Subcutaneous adipose tissue (tissue), 4 donors: Measurements from ENCODE around the gene BTNL8. TPM values are rescaled to one million over a fixed set of nuclear protein-coding genes. Genes with fewer than 3 reads are reported as not detected.

ENCODE experiments used
- total RNA-seq, 4 donors: library from RNA; depleted of rRNA; stranded (reverse); fragments of >200 nt; gene quantifications; one replicate each; pipeline ENCODE4 v1.1.0, GENCODE V29; 2016
- TF ChIP-seq, protein P1 (sequence below): fragments of 450-650 bp; IDR thresholded peaks from one replicate; pipeline ENCODE4 v1.5.1; 2016; ENCODE audit warnings: low read depth, mild to moderate bottlenecking, control low read depth, antibody characterized with exemption, moderate library complexity

The BTNL8 gene
- total RNA-seq, 4 donors from 2014 or later, result 0.34 to 4.3 TPM; not detected in 2

DNA sequence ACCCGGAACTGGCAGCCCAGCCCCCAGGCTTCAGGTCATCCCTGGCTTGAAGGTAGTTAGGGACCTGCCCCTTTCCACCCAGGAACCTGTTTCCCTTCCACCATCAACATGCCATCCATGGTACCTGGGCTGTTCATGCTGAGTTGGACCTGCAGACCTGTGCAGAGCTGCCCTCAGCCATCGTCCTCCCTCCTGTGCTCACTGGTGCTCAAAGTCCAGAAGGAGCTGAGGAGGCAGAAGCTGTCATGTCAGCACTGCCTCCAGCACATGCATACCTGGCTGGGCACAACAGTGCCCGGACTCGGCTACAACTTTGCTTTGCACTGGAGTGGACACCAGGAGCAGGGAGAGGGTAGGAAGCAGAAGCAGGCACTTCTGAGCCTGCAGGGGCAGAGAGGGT is 36.2 kb downstream of the BTNL8 start:
- TF ChIP-seq, protein P1, sequence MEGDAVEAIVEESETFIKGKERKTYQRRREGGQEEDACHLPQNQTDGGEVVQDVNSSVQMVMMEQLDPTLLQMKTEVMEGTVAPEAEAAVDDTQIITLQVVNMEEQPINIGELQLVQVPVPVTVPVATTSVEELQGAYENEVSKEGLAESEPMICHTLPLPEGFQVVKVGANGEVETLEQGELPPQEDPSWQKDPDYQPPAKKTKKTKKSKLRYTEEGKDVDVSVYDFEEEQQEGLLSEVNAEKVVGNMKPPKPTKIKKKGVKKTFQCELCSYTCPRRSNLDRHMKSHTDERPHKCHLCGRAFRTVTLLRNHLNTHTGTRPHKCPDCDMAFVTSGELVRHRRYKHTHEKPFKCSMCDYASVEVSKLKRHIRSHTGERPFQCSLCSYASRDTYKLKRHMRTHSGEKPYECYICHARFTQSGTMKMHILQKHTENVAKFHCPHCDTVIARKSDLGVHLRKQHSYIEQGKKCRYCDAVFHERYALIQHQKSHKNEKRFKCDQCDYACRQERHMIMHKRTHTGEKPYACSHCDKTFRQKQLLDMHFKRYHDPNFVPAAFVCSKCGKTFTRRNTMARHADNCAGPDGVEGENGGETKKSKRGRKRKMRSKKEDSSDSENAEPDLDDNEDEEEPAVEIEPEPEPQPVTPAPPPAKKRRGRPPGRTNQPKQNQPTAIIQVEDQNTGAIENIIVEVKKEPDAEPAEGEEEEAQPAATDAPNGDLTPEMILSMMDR, result no peak

DNA sequence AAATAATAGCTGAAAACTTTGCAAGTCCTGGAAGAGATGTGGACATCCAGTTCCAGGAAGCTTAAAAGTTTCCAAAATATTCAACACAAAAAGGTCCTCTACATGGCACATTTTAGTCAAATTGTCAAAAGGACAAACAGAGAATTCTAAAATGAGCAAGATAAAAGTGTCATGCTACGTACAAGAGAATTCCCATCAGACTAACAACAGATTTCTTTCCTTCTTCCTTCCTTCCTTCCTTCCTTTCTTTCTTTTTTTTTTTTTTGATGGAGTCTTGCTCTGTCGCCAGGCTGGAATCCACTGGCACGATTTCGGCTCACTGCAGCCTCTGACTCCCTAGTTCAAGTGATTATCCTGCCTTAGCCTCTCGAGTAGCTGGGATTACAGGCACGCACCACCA is 39.3 kb downstream of the BTNL8 start:
- TF ChIP-seq, protein P1, result no peak

DNA sequence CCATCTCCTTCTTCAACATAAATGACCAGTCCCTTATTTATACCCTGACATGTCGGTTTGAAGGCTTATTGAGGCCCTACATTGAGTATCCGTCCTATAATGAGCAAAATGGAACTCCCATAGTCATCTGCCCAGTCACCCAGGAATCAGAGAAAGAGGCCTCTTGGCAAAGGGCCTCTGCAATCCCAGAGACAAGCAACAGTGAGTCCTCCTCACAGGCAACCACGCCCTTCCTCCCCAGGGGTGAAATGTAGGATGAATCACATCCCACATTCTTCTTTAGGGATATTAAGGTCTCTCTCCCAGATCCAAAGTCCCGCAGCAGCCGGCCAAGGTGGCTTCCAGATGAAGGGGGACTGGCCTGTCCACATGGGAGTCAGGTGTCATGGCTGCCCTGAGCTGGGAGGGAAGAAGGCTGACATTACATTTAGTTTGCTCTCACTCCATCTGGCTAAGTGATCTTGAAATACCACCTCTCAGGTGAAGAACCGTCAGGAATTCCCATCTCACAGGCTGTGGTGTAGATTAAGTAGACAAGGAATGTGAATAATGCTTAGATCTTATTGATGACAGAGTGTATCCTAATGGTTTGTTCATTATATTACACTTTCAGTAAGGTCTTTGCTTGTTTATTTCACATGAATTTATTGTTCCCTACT is 51.5 kb downstream of the BTNL8 start:
- TF ChIP-seq, protein P1, result no peak

DNA sequence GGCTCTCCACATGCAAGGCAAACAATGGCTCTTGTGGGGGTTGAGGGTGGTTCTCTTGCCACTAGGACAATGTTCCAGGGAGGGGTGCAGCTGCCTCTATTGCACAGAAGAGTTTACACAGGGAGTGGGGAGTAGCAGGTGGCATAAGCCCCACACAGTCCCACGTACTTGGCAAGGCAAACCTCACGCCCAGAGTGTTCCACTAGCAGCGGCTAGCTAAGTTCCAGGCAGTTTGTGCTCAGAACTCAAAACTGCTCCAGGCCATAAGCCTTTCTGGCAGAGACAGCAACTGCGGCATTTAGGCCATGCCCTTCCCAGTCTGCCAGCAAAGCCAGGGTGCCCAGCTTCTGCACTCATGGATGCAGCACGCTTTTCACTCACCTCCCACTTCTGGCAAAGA is 60.7 kb downstream of the BTNL8 start:
- TF ChIP-seq, protein P1, result no peak

DNA sequence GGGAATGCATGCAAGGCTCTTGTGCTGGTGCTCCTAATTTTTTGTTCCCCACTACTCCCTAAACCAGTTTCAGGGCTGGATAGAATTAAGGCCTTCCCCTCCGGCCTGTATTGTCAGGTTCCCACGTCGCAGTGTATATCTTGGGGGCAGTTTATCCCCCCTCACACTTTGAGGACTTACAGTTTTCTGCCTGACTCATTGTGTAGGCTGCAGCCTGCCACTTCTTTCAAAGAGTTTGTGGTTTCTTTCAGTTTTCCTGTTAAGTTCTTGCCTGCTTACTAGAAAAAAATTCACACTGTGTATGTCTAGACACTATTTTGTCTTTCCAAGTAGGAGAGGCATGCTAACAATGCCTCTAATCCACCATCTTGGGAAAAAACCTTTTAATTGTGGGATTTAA is 61.2 kb downstream of the BTNL8 start:
- TF ChIP-seq, protein P1, result no peak

DNA sequence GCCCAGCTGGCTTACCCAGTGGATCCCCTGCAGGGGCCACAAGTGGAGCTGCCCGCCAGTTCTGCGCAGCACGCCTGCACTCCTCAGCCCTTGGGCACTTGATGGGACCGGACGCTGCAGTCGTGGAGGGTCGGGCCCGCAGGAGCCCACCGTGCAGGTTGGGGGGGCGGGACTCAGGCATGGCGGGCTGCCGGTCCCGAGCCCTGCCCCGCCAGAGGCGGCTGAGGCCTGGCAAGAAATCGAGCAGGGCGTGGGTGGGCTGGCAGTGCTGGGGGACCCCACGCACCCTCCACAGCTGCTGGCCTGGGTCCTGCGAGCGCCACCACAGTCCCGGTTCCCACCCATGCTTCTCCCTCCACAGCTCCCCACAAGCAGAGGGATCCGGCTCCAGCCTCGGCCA is 70.4 kb downstream of the BTNL8 start:
- TF ChIP-seq, protein P1, result no peak

DNA sequence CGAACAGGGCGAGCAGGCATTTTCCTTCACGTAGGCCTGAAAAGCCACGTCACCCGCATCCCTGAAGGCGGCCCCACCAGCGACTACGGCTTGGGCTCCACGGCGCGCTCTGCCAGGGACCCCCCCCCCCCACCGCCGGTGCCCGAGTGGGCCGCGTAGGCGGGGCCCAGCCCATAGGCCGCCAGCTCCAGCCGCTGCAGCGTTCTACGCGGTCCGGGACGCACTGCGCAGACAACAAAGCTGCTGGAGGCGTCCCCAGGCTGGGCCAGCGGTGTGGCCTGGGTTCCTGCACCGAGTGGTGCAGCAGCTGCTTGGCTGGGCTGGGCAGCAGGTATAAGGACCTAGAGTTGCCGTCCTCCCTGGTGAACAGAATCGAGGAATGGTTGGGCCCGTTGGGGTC is 71.4 kb downstream of the BTNL8 start:
- TF ChIP-seq, protein P1, result no peak
